OCI-M2 (cell line): ENCODE results near the gene CD80.
"Not testable (repeated sequence)": the region's sequence is repeated elsewhere in the genome, so short reads cannot be mapped to it uniquely, and the experiment has no call there.

Experiments
- DNase-seq: peaks from one replicate; lab custom pipeline; 2025; ENCODE audit not compliant: unreplicated experiment; lab: John Stamatoyannopoulos, UW

Gene CD80

GRCh38 chr3:119585208-119585607, 25.8 kb upstream of the CD80 start:
- no peak for DNase-seq

GRCh38 chr3:119582178-119582577, 22.8 kb upstream of the CD80 start:
- DNase-seq = no peak

GRCh38 chr3:119580067-119580760, 20.8 kb upstream of the CD80 start:
- DNase-seq = no peak

- no peak for DNase-seq
Observed at GRCh38 chr3:119579366-119580066, 20.1 kb upstream of the CD80 start, which contains the start of gene ADPRH. ADPRH (plus strand) TSS chr3:119579492; CDS start chr3:119582170, 2,678 bp downstream.

GRCh38 chr3:119575507-119575906, 16.1 kb upstream of the CD80 start:
- no peak for DNase-seq

GRCh38 chr3:119571688-119572087, 12.3 kb upstream of the CD80 start:
- no peak for DNase-seq

- DNase-seq = no peak
Observed at GRCh38 chr3:119571230-119571629, 11.8 kb upstream of the CD80 start.

- no peak for DNase-seq
Observed at GRCh38 chr3:119570229-119570628, 10.8 kb upstream of the CD80 start.

- DNase-seq = no peak
Observed at GRCh38 chr3:119569156-119569555, 9.7 kb upstream of the CD80 start.

- not testable (repeated sequence) for DNase-seq
Observed at GRCh38 chr3:119563334-119563733, 3.9 kb upstream of the CD80 start.

GRCh38 chr3:119562307-119562961, 3.0 kb upstream of the CD80 start:
- no peak for DNase-seq

GRCh38 chr3:119560160-119560559, 746 bp upstream of the CD80 start:
- no peak for DNase-seq

GRCh38 chr3:119558626-119559317, 642 bp downstream of the CD80 start:
- DNase-seq = no peak

GRCh38 chr3:119557877-119558269, 1.5 kb downstream of the CD80 start:
- DNase-seq = no peak

- no peak for DNase-seq
Observed at GRCh38 chr3:119557192-119557876, 2.1 kb downstream of the CD80 start.

- no peak for DNase-seq
Observed at GRCh38 chr3:119555929-119556328, 3.5 kb downstream of the CD80 start.

- DNase-seq = no peak
Observed at GRCh38 chr3:119555309-119555735, 4.1 kb downstream of the CD80 start.

- no peak for DNase-seq
Observed at GRCh38 chr3:119553823-119554415, 5.5 kb downstream of the CD80 start.

- DNase-seq = not testable (repeated sequence)
Observed at GRCh38 chr3:119552928-119553327, 6.5 kb downstream of the CD80 start.

GRCh38 chr3:119551598-119551997, 7.8 kb downstream of the CD80 start:
- no peak for DNase-seq
